Myocyte (in vitro differentiated cells): ENCODE measurements around the gene MRPS23. TPM values are rescaled to one million over a fixed set of nuclear protein-coding genes. Genes with fewer than 3 reads are reported as not detected.

Experiments used
- DNase-seq: peaks from one replicate; pipeline ENCODE4 v3.0.0-alpha.2; 2012; ENCODE audit warnings: low read depth
- total RNA-seq: library from RNA; depleted of rRNA; stranded (reverse); fragments of >200 nt; gene quantifications from 2 replicates; pipeline ENCODE4 v1.2.3, GENCODE V29; 2014

MRPS23 gene
- total RNA-seq, 1 donor from 2014 or later, result 27.3 TPM

DNA sequence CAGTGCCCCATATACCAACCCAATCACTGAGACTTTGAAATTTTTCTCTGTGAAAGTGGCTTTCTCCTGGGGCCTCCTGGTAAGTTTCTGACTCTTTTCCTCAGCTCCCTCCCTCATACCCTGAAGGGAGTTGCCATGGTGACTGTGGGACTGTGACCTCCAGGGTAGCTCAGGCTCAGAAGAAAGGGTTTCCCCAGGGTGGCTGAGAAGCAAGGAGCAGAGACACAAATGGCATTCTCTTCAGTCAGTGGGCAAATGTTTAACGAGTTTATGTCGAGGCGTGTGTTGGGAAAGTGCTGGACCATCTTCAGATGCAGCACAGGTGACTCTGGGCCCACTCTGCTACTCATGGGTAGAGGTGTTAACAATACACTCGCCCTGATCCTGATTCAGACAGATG, 46.8 kb downstream of the MRPS23 start:
- DNase-seq, result no peak

- no peak for DNase-seq
Measured at GRCh38 chr17:57801044-57801711, 48.7 kb downstream of the MRPS23 start.

DNA sequence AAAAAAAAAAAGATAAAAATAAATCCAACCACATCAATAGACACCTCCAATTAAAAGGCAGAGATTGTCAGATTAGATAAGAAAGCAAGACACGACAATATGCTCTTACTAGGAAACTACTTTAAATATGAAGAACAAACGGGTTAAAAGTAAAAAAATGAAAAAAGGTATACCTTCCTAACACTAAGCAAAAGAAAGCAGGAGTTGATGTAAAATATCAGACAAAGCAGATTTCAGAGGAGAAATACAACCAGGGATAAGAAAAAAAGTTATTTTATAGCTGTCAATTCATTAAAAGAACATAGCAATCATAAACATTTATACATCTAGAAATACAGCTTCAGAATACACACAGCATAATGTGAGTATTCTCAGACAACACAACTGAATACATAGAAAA, 55.0 kb downstream of the MRPS23 start:
- DNase-seq, result no peak

DNA sequence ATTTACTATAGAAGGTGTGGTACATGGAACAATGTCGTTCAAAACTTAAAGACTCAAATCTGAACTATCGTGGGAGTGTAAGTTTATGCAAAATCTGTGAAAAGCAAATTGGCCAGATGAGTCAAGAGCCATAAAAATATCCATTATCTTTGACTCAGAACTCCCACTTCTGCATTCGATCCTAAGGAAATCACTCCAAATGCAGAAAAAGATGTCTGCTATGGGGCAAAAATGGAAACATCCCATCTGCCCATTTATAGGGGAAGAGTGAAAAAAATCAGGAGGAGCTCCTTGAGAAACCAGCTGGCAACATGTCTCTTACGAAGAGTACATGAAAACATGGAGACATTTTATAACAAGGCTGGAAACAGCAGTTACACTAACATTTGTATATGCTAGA, 61.1 kb downstream of the MRPS23 start:
- DNase-seq, result no peak

- peak; percentile 69 for DNase-seq
Measured at GRCh38 chr17:57785022-57785421, 64.8 kb downstream of the MRPS23 start.

Other genes starting within 250 kb of the MRPS23 start
- not detected in 2 replicates for gene CCDC182, start 104.7 kb downstream of the MRPS23 start, total RNA-seq
- 49.7 and 51.7 TPM in 2 replicates for gene CUEDC1, start 105.4 kb upstream of the MRPS23 start, total RNA-seq
- 49.2 and 57.7 TPM in 2 replicates for gene VEZF1, start 138.2 kb upstream of the MRPS23 start, total RNA-seq
- 180 and 183 TPM in 2 replicates for gene SRSF1, start 157.2 kb upstream of the MRPS23 start, total RNA-seq
- 10.1 and 12.8 TPM in 2 replicates for gene DYNLL2, start 233.4 kb upstream of the MRPS23 start, total RNA-seq